ENCODE data around the gene ALDH16A1. TPM values are rescaled to one million over a fixed set of nuclear protein-coding genes. Genes with fewer than 3 reads are reported as not detected.

Gene ALDH16A1
- total and polyA plus RNA-seq, 2 of the 4 experiments (the other 2 are of a cell fraction): 10.4 to 12.9 TPM

DNA sequence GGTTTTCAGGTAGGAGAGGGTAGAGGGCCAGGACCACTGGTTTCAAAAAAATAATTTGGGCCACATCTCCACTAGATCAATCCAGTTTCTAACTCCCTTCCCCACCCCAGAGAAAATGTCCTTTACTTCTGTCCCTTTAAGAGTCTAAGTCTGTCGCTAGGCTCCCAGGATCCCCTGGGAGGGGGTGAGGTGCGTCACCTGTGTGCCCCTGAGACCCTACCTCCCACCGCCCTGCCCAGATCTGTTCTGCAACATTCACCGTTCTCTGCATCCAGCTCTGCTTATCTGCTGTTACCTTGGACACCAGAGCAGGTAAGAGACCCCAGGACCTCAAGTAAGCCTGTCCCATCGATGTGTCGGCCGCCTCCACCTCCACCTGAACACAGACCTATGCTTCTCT lies 27.8 kb upstream of the ALDH16A1 start, which contains the start of gene GFY:
Gene GFY (plus strand): TSS at position 211 of the 400 bp plus-strand sequence. CDS start 1,043 bp downstream, outside the sequence.
- WGBS, 2 experiments (ENCODE audit: extremely low coverage in 2 of 2, insufficient read length in 1 of 2): 43% methylated on average over 3 of the region's 7 CpGs; no CpG with 5 or more reads in 1 of the 2 experiments
- Histone ChIP-seq H2AFZ (replicated peaks; ENCODE audit: low read length, poor library complexity) (no peak within 1 kb of the TSS), H4K5ac (ENCODE audit: low read depth, low read length) (no peak within 1 kb of the TSS), H3K27ac (ENCODE audit: insufficient read depth, low read length) (no peak within 1 kb of the TSS), H3K9me1 (ENCODE audit: insufficient read depth, low read length) (no peaks in the 10 kb centered on the region), H4K20me1 (ENCODE audit: insufficient read depth, low read length) (no peaks in the 10 kb centered on the region), H2BK15ac (ENCODE audit: low read depth, low read length) (no peak within 1 kb of the TSS), H2AK5ac (ENCODE audit: low read depth, low read length) (no peak within 1 kb of the TSS), H3K36me3 (ENCODE audit: control insufficient read depth, insufficient read depth, low read length) (no peaks in the 10 kb centered on the region), H4K91ac (ENCODE audit: insufficient read depth, low read depth, low read length) (no peak within 1 kb of the TSS), H3K18ac (ENCODE audit: low read depth, low read length) (no peak within 1 kb of the TSS), H2BK5ac (ENCODE audit: low read depth, low read length, poor library complexity, severe bottlenecking) (no peak within 1 kb of the TSS), H2BK20ac (ENCODE audit: low read depth, low read length) (no peak within 1 kb of the TSS), H3K9me3 (ENCODE audit: control insufficient read depth, insufficient read depth, low read length) (peaks cover 2% of the 10 kb centered on the region; the same call in 1 of the 2 replicates), H3K14ac (replicated peaks; ENCODE audit: low read depth, low read length) (no peak within 1 kb of the TSS), H3K79me1 (ENCODE audit: low read depth in 1 of 2, low read length in 2 of 2) (no peaks in the 10 kb centered on the region), H2AK9ac (replicated peaks; ENCODE audit: low read depth, low read length, poor library complexity) (no peak within 1 kb of the TSS), H3K4ac (ENCODE audit: low read depth, low read length) (no peak within 1 kb of the TSS), H3K23ac (ENCODE audit: low read depth, low read length) (no peak within 1 kb of the TSS), H3K56ac (ENCODE audit: extremely low read depth, insufficient read depth, low read length) (no peak within 1 kb of the TSS), H2BK120ac (ENCODE audit: low read depth, low read length) (no peak within 1 kb of the TSS), H3K9ac (ENCODE audit: low read depth, low read length) (no peak within 1 kb of the TSS), H4K8ac (ENCODE audit: low read depth in 2 of 2, low read length in 2 of 2) (no peak within 1 kb of the TSS), H3K4me3 (ENCODE audit: insufficient read depth, low read depth, low read length) (no peak within 1 kb of the TSS), H3K27me3 (ENCODE audit: control insufficient read depth, insufficient read depth, low read length) (peaks cover 93% of the 10 kb centered on the region), H3K4me2 (ENCODE audit: low read depth, low read length) (no peak within 1 kb of the TSS), H3K4me1 (ENCODE audit: control insufficient read depth, insufficient read depth, low read length) (peaks cover 2% of the 10 kb centered on the region; the same call in 1 of the 2 replicates)
- no peak for TF ChIP-seq NFE2L2 (IDR thresholded peaks at IDR 0.05; ENCODE audit: low read depth, low read length)
- TF ChIP-seq, protein P1, sequence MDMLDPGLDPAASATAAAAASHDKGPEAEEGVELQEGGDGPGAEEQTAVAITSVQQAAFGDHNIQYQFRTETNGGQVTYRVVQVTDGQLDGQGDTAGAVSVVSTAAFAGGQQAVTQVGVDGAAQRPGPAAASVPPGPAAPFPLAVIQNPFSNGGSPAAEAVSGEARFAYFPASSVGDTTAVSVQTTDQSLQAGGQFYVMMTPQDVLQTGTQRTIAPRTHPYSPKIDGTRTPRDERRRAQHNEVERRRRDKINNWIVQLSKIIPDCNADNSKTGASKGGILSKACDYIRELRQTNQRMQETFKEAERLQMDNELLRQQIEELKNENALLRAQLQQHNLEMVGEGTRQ (IDR thresholded peaks at IDR 0.05; ENCODE audit: low read depth, low read length): no peak
- no peak for TF ChIP-seq MAFK (IDR thresholded peaks at IDR 0.05; ENCODE audit: low read depth, low read length)
- TF ChIP-seq SMC3 (IDR thresholded peaks at IDR 0.05; ENCODE audit: low read depth, low read length): no peak
- no peak for TF ChIP-seq CEBPB (IDR thresholded peaks at IDR 0.05; ENCODE audit: low read depth, low read length)
- TF ChIP-seq RAD21 (IDR thresholded peaks at IDR 0.05; ENCODE audit: low read length): no peak
- TF ChIP-seq BHLHE40 (IDR thresholded peaks at IDR 0.05; ENCODE audit: low read depth, low read length): no peak
- TF ChIP-seq, protein P2, sequence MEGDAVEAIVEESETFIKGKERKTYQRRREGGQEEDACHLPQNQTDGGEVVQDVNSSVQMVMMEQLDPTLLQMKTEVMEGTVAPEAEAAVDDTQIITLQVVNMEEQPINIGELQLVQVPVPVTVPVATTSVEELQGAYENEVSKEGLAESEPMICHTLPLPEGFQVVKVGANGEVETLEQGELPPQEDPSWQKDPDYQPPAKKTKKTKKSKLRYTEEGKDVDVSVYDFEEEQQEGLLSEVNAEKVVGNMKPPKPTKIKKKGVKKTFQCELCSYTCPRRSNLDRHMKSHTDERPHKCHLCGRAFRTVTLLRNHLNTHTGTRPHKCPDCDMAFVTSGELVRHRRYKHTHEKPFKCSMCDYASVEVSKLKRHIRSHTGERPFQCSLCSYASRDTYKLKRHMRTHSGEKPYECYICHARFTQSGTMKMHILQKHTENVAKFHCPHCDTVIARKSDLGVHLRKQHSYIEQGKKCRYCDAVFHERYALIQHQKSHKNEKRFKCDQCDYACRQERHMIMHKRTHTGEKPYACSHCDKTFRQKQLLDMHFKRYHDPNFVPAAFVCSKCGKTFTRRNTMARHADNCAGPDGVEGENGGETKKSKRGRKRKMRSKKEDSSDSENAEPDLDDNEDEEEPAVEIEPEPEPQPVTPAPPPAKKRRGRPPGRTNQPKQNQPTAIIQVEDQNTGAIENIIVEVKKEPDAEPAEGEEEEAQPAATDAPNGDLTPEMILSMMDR (conservative IDR thresholded peaks at IDR 0.05; ENCODE audit: low read depth, low read length): no peak
- no peak for TF ChIP-seq FOS (IDR thresholded peaks at IDR 0.05; ENCODE audit: low read depth, low read length)
- POLR2A ChIA-PET (ENCODE audit: unreplicated experiment): no interaction called here
- CTCF ChIA-PET: no interaction called here
- dilution Hi-C loops (cut with HindIII; ENCODE audit: low sequenced_read_pairs, unreplicated experiment): no loop called here
- in situ Hi-C loops (cut with MboI; ENCODE audit: low sequenced_read_pairs): no loop called here
- ATAC-seq (ENCODE audit: low read depth): no peak
- no peak for DNase-seq
- BruUV-seq (replicated peaks): no TSS peak
- intact Hi-C loops (cut with micrococcal nuclease): no loop called here

All from IMR-90 (cell line).